HG02571 (cell line): ENCODE results near the gene PLAGL2.
"Not testable (repeated sequence)": the region's sequence is repeated elsewhere in the genome, so short reads cannot be mapped to it uniquely, and the experiment has no call there.

Source experiments
- ATAC-seq: cut with Tn5 transposase; IDR thresholded peaks from one replicate; pipeline ENCODE4 v1.9.1; 2021; ENCODE audit warnings: mild to moderate bottlenecking, moderate library complexity; ENCODE audit not compliant: unreplicated experiment

The PLAGL2 gene

GRCh38 chr20:32207626-32208498, at the start of gene PLAGL2, which contains the start of gene POFUT1:
PLAGL2 (minus strand) TSS chr20:32207743; CDS start chr20:32202178, 5,565 bp downstream.
POFUT1 (plus strand) TSS chr20:32207880; CDS start chr20:32207942, 62 bp downstream.
- ATAC-seq: peak; percentile 82

- no peak for ATAC-seq
Measured at GRCh38 chr20:32252189-32252588, 44.6 kb upstream of the PLAGL2 start.

GRCh38 chr20:32251470-32251869, 43.9 kb upstream of the PLAGL2 start:
- no peak for ATAC-seq

- no peak for ATAC-seq
Measured at GRCh38 chr20:32249030-32249738, 41.6 kb upstream of the PLAGL2 start.

GRCh38 chr20:32248043-32248442, 40.5 kb upstream of the PLAGL2 start:
- ATAC-seq: no peak

GRCh38 chr20:32246208-32246607, 38.7 kb upstream of the PLAGL2 start:
- ATAC-seq: not testable (repeated sequence)

- no peak for ATAC-seq
Measured at GRCh38 chr20:32244959-32245358, 37.4 kb upstream of the PLAGL2 start.

GRCh38 chr20:32244150-32244823, 36.7 kb upstream of the PLAGL2 start:
- ATAC-seq: no peak

- ATAC-seq: no peak
Measured at GRCh38 chr20:32241807-32242206, 34.3 kb upstream of the PLAGL2 start.

- ATAC-seq: no peak
Measured at GRCh38 chr20:32240205-32240604, 32.7 kb upstream of the PLAGL2 start.

GRCh38 chr20:32238483-32239425, 31.2 kb upstream of the PLAGL2 start:
- no peak for ATAC-seq

GRCh38 chr20:32237419-32237818, 29.9 kb upstream of the PLAGL2 start:
- no peak for ATAC-seq

- no peak for ATAC-seq
Measured at GRCh38 chr20:32236819-32237218, 29.3 kb upstream of the PLAGL2 start.

- no peak for ATAC-seq
Measured at GRCh38 chr20:32236048-32236533, 28.5 kb upstream of the PLAGL2 start.

GRCh38 chr20:32235331-32236047, 27.9 kb upstream of the PLAGL2 start:
- ATAC-seq: no peak

GRCh38 chr20:32234135-32234808, 26.7 kb upstream of the PLAGL2 start:
- ATAC-seq: no peak

GRCh38 chr20:32233286-32233685, 25.7 kb upstream of the PLAGL2 start:
- no peak for ATAC-seq

GRCh38 chr20:32232326-32232886, 24.9 kb upstream of the PLAGL2 start:
- ATAC-seq: no peak

GRCh38 chr20:32231847-32232246, 24.3 kb upstream of the PLAGL2 start:
- ATAC-seq: no peak
